SK-N-SH treated with all-trans-retinoic acid at 6 μM for 48 hours (cell line): Measurements from ENCODE around the gene PLCB1.

ENCODE experiments used
- ARNTL ChIP-seq: fragments of 450-650 bp; formaldehyde crosslinking; IDR thresholded peaks from 2 replicates; pipeline ENCODE4 v1.5.0; 2020; ENCODE audit warnings: low read depth, mild to moderate bottlenecking, moderate library complexity, borderline replicate concordance
- ESRRG ChIP-seq: fragments of 250-450 bp; sonication (Bioruptor Pico); IDR thresholded peaks from 2 replicates; pipeline ENCODE4 v1.6.1; 2021; ENCODE audit warnings: mild to moderate bottlenecking
- ZC3H10 ChIP-seq: fragments of 250-450 bp; sonication (Bioruptor Pico); IDR thresholded peaks from 2 replicates; pipeline ENCODE4 v1.5.1; 2021; ENCODE audit warnings: mild to moderate bottlenecking, moderate library complexity
- ZFP30 ChIP-seq: fragments of 450-650 bp; formaldehyde crosslinking; IDR thresholded peaks from 2 replicates; pipeline ENCODE4 v1.5.0; 2022; ENCODE audit warnings: mild to moderate bottlenecking, moderate library complexity
- ZNF565 ChIP-seq: fragments of 450-650 bp; formaldehyde crosslinking; conservative IDR thresholded peaks from 2 replicates; pipeline ENCODE4 v1.5.0; 2020; ENCODE audit warnings: low read depth, mild to moderate bottlenecking, moderate library complexity
- ZNF70 ChIP-seq: fragments of 450-650 bp; formaldehyde crosslinking; IDR thresholded peaks from 2 replicates; pipeline ENCODE4 v1.5.0; 2020; ENCODE audit warnings: mild to moderate bottlenecking, moderate library complexity
- TF ChIP-seq, protein P1 (sequence below): fragments of 250-450 bp; sonication (Bioruptor Pico); IDR thresholded peaks from 2 replicates; pipeline ENCODE4 v1.8.0; 2021; ENCODE audit warnings: low read depth, mild to moderate bottlenecking, moderate library complexity, borderline replicate concordance
- TF ChIP-seq, protein P2 (sequence below): fragments of 250-450 bp; sonication (Bioruptor Pico); IDR thresholded peaks from 2 replicates; pipeline ENCODE4 v1.8.0; 2020; ENCODE audit warnings: mild to moderate bottlenecking, moderate library complexity, borderline replicate concordance
- TF ChIP-seq, protein P3 (sequence below): fragments of 250-450 bp; sonication (Bioruptor Pico); IDR thresholded peaks from 2 replicates; pipeline ENCODE4 v1.5.1; 2021; ENCODE audit warnings: mild to moderate bottlenecking, moderate library complexity
- TF ChIP-seq, protein P4 (sequence below): fragments of 250-450 bp; sonication (Bioruptor Pico); IDR thresholded peaks from 2 replicates; pipeline ENCODE4 v1.5.1; 2020; ENCODE audit warnings: low read depth, mild to moderate bottlenecking, moderate library complexity

GRCh38 chr20:8867038-8867740 is 735.1 kb downstream of the PLCB1 start:
- TF ChIP-seq, protein P1, sequence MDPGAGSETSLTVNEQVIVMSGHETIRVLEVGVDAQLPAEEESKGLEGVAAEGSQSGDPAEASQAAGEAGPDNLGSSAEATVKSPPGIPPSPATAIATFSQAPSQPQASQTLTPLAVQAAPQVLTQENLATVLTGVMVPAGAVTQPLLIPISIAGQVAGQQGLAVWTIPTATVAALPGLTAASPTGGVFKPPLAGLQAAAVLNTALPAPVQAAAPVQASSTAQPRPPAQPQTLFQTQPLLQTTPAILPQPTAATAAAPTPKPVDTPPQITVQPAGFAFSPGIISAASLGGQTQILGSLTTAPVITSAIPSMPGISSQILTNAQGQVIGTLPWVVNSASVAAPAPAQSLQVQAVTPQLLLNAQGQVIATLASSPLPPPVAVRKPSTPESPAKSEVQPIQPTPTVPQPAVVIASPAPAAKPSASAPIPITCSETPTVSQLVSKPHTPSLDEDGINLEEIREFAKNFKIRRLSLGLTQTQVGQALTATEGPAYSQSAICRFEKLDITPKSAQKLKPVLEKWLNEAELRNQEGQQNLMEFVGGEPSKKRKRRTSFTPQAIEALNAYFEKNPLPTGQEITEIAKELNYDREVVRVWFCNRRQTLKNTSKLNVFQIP (CRISPR knock-in tag), result no peak
- TF ChIP-seq ZFP30 (CRISPR knock-in tag), result no peak
- TF ChIP-seq, protein P2, sequence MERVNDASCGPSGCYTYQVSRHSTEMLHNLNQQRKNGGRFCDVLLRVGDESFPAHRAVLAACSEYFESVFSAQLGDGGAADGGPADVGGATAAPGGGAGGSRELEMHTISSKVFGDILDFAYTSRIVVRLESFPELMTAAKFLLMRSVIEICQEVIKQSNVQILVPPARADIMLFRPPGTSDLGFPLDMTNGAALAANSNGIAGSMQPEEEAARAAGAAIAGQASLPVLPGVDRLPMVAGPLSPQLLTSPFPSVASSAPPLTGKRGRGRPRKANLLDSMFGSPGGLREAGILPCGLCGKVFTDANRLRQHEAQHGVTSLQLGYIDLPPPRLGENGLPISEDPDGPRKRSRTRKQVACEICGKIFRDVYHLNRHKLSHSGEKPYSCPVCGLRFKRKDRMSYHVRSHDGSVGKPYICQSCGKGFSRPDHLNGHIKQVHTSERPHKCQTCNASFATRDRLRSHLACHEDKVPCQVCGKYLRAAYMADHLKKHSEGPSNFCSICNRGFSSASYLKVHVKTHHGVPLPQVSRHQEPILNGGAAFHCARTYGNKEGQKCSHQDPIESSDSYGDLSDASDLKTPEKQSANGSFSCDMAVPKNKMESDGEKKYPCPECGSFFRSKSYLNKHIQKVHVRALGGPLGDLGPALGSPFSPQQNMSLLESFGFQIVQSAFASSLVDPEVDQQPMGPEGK (CRISPR knock-in tag), result no peak
- TF ChIP-seq ESRRG, result no peak
- TF ChIP-seq ARNTL (CRISPR knock-in tag), result no peak
- no peak for TF ChIP-seq ZNF70
- TF ChIP-seq, protein P3, sequence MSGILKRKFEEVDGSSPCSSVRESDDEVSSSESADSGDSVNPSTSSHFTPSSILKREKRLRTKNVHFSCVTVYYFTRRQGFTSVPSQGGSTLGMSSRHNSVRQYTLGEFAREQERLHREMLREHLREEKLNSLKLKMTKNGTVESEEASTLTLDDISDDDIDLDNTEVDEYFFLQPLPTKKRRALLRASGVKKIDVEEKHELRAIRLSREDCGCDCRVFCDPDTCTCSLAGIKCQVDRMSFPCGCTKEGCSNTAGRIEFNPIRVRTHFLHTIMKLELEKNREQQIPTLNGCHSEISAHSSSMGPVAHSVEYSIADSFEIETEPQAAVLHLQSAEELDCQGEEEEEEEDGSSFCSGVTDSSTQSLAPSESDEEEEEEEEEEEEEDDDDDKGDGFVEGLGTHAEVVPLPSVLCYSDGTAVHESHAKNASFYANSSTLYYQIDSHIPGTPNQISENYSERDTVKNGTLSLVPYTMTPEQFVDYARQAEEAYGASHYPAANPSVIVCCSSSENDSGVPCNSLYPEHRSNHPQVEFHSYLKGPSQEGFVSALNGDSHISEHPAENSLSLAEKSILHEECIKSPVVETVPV (CRISPR knock-in tag), result no peak
- TF ChIP-seq, protein P4, sequence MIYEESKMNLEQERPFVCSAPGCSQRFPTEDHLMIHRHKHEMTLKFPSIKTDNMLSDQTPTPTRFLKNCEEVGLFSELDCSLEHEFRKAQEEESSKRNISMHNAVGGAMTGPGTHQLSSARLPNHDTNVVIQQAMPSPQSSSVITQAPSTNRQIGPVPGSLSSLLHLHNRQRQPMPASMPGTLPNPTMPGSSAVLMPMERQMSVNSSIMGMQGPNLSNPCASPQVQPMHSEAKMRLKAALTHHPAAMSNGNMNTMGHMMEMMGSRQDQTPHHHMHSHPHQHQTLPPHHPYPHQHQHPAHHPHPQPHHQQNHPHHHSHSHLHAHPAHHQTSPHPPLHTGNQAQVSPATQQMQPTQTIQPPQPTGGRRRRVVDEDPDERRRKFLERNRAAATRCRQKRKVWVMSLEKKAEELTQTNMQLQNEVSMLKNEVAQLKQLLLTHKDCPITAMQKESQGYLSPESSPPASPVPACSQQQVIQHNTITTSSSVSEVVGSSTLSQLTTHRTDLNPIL, result no peak
- no peak for TF ChIP-seq ZC3H10 (CRISPR knock-in tag)
- TF ChIP-seq ZNF565 (CRISPR knock-in tag), result no peak
